ENCODE results near the gene ZNF804A. TPM values are rescaled to one million over a fixed set of nuclear protein-coding genes. Genes with fewer than 3 reads are reported as not detected.
"Not testable (repeated sequence)": the region's sequence is repeated elsewhere in the genome, so short reads cannot be mapped to it uniquely, and the experiment has no call there.

The ZNF804A gene
- total RNA-seq, 4 donors from 2014 or later: 0.27 to 7.9 (median 1.4) TPM; not detected in 1

- Histone ChIP-seq H3K36me3 (no peaks in the 10 kb centered on the region), H3K27ac (no peak overlapping the region), H3K4me3 (no peak overlapping the region), H3K9me3 (no peaks in the 10 kb centered on the region), H3K27me3 (no peaks in the 10 kb centered on the region), H3K4me1 (no peaks in the 10 kb centered on the region)
- intact Hi-C loops (cut with DNase I; ENCODE audit: low total_unique reads): no loop called here
- no peak for DNase-seq
- TF ChIP-seq POLR2A (IDR thresholded peaks at IDR 0.05): no peak
- no peak for TF ChIP-seq CTCF (IDR thresholded peaks at IDR 0.05)
Measured at GRCh38 chr2:184743096-184743495, 144.8 kb downstream of the ZNF804A start.

DNA sequence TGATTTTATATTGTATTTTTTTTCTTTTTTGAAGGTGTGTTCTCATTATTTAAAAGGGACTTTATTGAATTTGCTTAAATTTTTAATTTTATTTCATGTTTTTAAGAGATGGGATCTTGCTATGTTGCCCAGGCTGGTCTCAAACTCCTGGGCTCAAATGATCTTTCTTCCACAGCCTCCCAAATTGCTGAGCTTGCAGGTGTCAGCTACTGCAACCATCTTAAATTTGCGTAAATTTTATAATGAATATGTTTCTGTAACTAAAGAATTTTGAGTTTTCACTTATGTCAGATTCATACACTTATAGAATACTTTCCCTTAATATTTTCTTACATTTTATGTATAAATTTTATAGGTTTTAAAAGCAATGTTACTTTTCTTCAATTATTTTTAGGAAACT, 157.8 kb downstream of the ZNF804A start:
- Histone ChIP-seq H3K27me3 (no peaks in the 10 kb centered on the region), H3K9me3 (no peaks in the 10 kb centered on the region), H3K27ac (no peak overlapping the region), H3K4me3 (no peak overlapping the region), H3K4me1 (no peaks in the 10 kb centered on the region), H3K36me3 (no peaks in the 10 kb centered on the region)
- intact Hi-C loops (cut with DNase I; ENCODE audit: low total_unique reads): no loop called here
- DNase-seq: no peak
- TF ChIP-seq CTCF (IDR thresholded peaks at IDR 0.05) (no peak), POLR2A (IDR thresholded peaks at IDR 0.05) (no peak)

DNA sequence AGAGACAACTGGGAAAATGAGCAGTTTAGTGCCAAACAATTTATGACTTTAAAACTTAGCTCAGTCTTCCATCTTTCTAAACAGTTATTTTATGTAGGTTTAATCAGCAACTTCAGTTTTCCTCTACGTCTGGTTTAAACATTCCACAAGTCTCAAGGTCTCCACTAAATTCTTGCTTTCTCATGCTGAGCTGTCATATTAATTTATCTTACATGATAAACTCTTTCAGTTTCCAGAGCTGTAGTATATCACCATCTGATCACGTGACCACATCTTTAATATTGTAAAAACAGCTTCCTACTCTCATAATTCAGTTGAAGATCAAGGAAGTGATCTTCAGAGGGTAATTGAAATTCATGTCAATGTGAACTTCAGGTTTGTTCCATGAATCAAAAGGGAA, 158.6 kb downstream of the ZNF804A start:
- Histone ChIP-seq H3K4me3 (no peak overlapping the region), H3K4me1 (no peaks in the 10 kb centered on the region), H3K27me3 (no peaks in the 10 kb centered on the region), H3K27ac (no peak overlapping the region), H3K9me3 (no peaks in the 10 kb centered on the region), H3K36me3 (no peaks in the 10 kb centered on the region)
- no peak for DNase-seq
- intact Hi-C loops (cut with DNase I; ENCODE audit: low total_unique reads): no loop called here
- TF ChIP-seq CTCF (IDR thresholded peaks at IDR 0.05): no peak

DNA sequence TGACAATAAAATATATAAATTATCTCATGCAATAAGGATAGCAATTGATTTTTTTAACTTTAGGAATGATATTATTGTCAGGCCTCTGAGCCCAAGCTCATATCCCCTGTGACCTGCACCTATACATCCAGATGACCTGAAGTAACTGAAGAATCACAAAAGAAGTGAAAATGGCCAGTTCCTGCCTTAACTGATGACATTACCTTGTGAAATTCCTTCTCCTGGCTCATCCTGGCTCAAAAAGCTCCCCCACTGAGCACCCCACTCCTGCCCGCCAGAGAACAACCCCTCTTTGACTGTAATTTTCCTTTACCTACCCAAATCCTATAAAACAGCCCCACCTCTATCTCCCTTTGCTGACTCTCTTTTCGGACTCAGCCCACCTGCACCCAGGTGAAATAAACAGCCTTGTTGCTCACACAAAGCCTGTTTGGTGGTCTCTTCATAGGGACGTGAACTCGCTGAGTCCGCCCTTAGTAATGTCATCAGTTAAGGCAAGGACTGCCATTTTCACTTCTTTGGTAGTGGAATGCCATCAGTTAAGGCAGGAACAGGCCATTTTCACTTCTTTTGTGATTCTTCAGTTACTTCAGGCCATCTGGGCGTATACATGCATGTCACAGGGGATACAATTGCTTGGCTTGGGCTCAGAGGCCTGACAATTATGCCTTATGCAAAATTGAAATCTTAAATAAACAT, 161.4 kb downstream of the ZNF804A start:
- H3K27me3 ChIP-seq; H3K4me1 ChIP-seq; H3K4me3 ChIP-seq; DNase-seq; H3K27ac ChIP-seq; H3K36me3 ChIP-seq; H3K9me3 ChIP-seq; intact Hi-C loops (cut with DNase I; ENCODE audit: low total_unique reads): not testable (repeated sequence)

GRCh38 chr2:184760931-184761330, 162.6 kb downstream of the ZNF804A start:
- no peaks in the 10 kb centered on the region for H3K4me1 ChIP-seq
- intact Hi-C loops (cut with DNase I; ENCODE audit: low total_unique reads): no loop called here
- H3K27ac ChIP-seq: no peak overlapping the region
- no peaks in the 10 kb centered on the region for H3K27me3 ChIP-seq
- no peaks in the 10 kb centered on the region for H3K36me3 ChIP-seq
- H3K4me3 ChIP-seq: no peak overlapping the region
- no peaks in the 10 kb centered on the region for H3K9me3 ChIP-seq
- no peak for DNase-seq
- no peak for TF ChIP-seq POLR2A (IDR thresholded peaks at IDR 0.05)
- no peak for TF ChIP-seq CTCF (IDR thresholded peaks at IDR 0.05)

Data from uterus (tissue), 4 donors.